ENCODE results near the gene SUPT3H.

GRCh38 chr6:44851176-44851575, 526.6 kb downstream of the SUPT3H start:
- no peak for TF ChIP-seq CTCF (IDR thresholded peaks at IDR 0.05)
- TF ChIP-seq POLR2A (IDR thresholded peaks at IDR 0.05) = no peak
